KOPT-K1 (cell line): ENCODE results near the gene CAP1.
A peak's percentile ranks its signal among the peaks of the same experiment; 100 is the strongest.

Experiments used
- H3K27ac ChIP-seq: fragments of 200-600 bp; sonication (generic); 2 replicates; pipeline ENCODE4 v1.5.1; 2016; ENCODE audit warnings: antibody characterized with exemption, mild to moderate bottlenecking, low read depth, low read length; ENCODE audit not compliant: poor library complexity, severe bottlenecking
- H3K36me3 ChIP-seq: fragments of 200-600 bp; sonication (generic); 2 replicates; pipeline ENCODE4 v1.5.1; 2017; ENCODE audit warnings: antibody characterized with exemption, mild to moderate bottlenecking, low read length, moderate library complexity; ENCODE audit not compliant: insufficient read depth
- H3K9me3 ChIP-seq: fragments of 200-600 bp; sonication (generic); 2 replicates; pipeline ENCODE4 v1.5.1; 2017; ENCODE audit warnings: antibody characterized with exemption, low read length, mild to moderate bottlenecking; ENCODE audit not compliant: insufficient read depth, poor library complexity, severe bottlenecking

CAP1 gene

GRCh38 chr1:40044110-40044509 is 3.6 kb downstream of the CAP1 start:
- Histone ChIP-seq H3K36me3 (peaks cover 37% of the 10 kb centered on the region), H3K9me3 (no peaks in the 10 kb centered on the region), H3K27ac (no peak overlapping the region)

GRCh38 chr1:40045182-40045581 is 4.7 kb downstream of the CAP1 start:
- Histone ChIP-seq H3K9me3 (no peaks in the 10 kb centered on the region), H3K27ac (no peak overlapping the region), H3K36me3 (peaks cover 48% of the 10 kb centered on the region)

GRCh38 chr1:40045766-40046165 is 5.2 kb downstream of the CAP1 start:
- H3K36me3 ChIP-seq, result peaks cover 50% of the 10 kb centered on the region
- no peaks in the 10 kb centered on the region for H3K9me3 ChIP-seq
- no peak overlapping the region for H3K27ac ChIP-seq

- Histone ChIP-seq H3K27ac (no peak overlapping the region), H3K9me3 (no peaks in the 10 kb centered on the region), H3K36me3 (peaks cover 56% of the 10 kb centered on the region)
Measured at GRCh38 chr1:40047276-40047675, 6.7 kb downstream of the CAP1 start.

GRCh38 chr1:40047769-40048168 is 7.2 kb downstream of the CAP1 start:
- Histone ChIP-seq H3K9me3 (no peaks in the 10 kb centered on the region), H3K27ac (no peak overlapping the region), H3K36me3 (peaks cover 53% of the 10 kb centered on the region)

GRCh38 chr1:40049725-40050124 is 9.2 kb downstream of the CAP1 start:
- no peaks in the 10 kb centered on the region for H3K9me3 ChIP-seq
- H3K36me3 ChIP-seq, result peaks cover 62% of the 10 kb centered on the region
- H3K27ac ChIP-seq, result no peak overlapping the region

- no peaks in the 10 kb centered on the region for H3K9me3 ChIP-seq
- no peak overlapping the region for H3K27ac ChIP-seq
- peaks cover 60% of the 10 kb centered on the region for H3K36me3 ChIP-seq
Measured at GRCh38 chr1:40050863-40051262, 10.3 kb downstream of the CAP1 start.

GRCh38 chr1:40053138-40053887 is 12.8 kb downstream of the CAP1 start:
- H3K36me3 ChIP-seq, result peaks cover 56% of the 10 kb centered on the region
- H3K9me3 ChIP-seq, result no peaks in the 10 kb centered on the region
- H3K27ac ChIP-seq, result no peak overlapping the region

GRCh38 chr1:40056519-40057309 is 16.2 kb downstream of the CAP1 start:
- Histone ChIP-seq H3K36me3 (peaks cover 57% of the 10 kb centered on the region), H3K9me3 (no peaks in the 10 kb centered on the region), H3K27ac (no peak overlapping the region)

GRCh38 chr1:40057310-40058030 is 16.9 kb downstream of the CAP1 start:
- Histone ChIP-seq H3K27ac (no peak overlapping the region), H3K9me3 (no peaks in the 10 kb centered on the region), H3K36me3 (peaks cover 64% of the 10 kb centered on the region)

- Histone ChIP-seq H3K27ac (peak overlapping the region; percentile 63), H3K9me3 (no peaks in the 10 kb centered on the region), H3K36me3 (peaks cover 70% of the 10 kb centered on the region)
Measured at GRCh38 chr1:40058097-40058452, 17.5 kb downstream of the CAP1 start.

GRCh38 chr1:40058453-40059337 is 18.2 kb downstream of the CAP1 start:
- Histone ChIP-seq H3K9me3 (no peaks in the 10 kb centered on the region), H3K27ac (peak overlapping the region; percentile 63), H3K36me3 (peaks cover 72% of the 10 kb centered on the region)

GRCh38 chr1:40059338-40059959 is 18.9 kb downstream of the CAP1 start:
- Histone ChIP-seq H3K36me3 (peaks cover 74% of the 10 kb centered on the region), H3K9me3 (no peaks in the 10 kb centered on the region), H3K27ac (peak overlapping the region; percentile 63)
